Measurements from ENCODE around the gene OR4E2.

OR4E2 gene

GRCh38 chr14:21668377-21668776 is 14.7 kb downstream of the OR4E2 start:
- TF ChIP-seq FOXP2 (optimal IDR thresholded peaks at IDR 0.05; ENCODE audit: borderline replicate concordance, extremely low read depth, extremely low read length, insufficient read depth) (no peak), POLR2AphosphoS5 (IDR thresholded peaks at IDR 0.05; ENCODE audit: low read depth, low read length) (no peak), SIN3A (IDR thresholded peaks at IDR 0.05; ENCODE audit: borderline replicate concordance, insufficient read depth, low read length) (no peak), TAF1 (IDR thresholded peaks at IDR 0.05; ENCODE audit: borderline replicate concordance, insufficient read depth, low read length) (no peak)
- TF ChIP-seq, protein P1, sequence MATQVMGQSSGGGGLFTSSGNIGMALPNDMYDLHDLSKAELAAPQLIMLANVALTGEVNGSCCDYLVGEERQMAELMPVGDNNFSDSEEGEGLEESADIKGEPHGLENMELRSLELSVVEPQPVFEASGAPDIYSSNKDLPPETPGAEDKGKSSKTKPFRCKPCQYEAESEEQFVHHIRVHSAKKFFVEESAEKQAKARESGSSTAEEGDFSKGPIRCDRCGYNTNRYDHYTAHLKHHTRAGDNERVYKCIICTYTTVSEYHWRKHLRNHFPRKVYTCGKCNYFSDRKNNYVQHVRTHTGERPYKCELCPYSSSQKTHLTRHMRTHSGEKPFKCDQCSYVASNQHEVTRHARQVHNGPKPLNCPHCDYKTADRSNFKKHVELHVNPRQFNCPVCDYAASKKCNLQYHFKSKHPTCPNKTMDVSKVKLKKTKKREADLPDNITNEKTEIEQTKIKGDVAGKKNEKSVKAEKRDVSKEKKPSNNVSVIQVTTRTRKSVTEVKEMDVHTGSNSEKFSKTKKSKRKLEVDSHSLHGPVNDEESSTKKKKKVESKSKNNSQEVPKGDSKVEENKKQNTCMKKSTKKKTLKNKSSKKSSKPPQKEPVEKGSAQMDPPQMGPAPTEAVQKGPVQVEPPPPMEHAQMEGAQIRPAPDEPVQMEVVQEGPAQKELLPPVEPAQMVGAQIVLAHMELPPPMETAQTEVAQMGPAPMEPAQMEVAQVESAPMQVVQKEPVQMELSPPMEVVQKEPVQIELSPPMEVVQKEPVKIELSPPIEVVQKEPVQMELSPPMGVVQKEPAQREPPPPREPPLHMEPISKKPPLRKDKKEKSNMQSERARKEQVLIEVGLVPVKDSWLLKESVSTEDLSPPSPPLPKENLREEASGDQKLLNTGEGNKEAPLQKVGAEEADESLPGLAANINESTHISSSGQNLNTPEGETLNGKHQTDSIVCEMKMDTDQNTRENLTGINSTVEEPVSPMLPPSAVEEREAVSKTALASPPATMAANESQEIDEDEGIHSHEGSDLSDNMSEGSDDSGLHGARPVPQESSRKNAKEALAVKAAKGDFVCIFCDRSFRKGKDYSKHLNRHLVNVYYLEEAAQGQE (IDR thresholded peaks at IDR 0.05; ENCODE audit: insufficient read depth in 1 of 2, low read depth in 2 of 2, low read length in 2 of 2), result no peak

- TF ChIP-seq, protein P1 (IDR thresholded peaks at IDR 0.05; ENCODE audit: insufficient read depth in 1 of 2, low read depth in 2 of 2, low read length in 2 of 2), result no peak
- no peak for TF ChIP-seq POLR2AphosphoS5 (IDR thresholded peaks at IDR 0.05; ENCODE audit: low read depth, low read length)
- no peak for TF ChIP-seq TAF1 (IDR thresholded peaks at IDR 0.05; ENCODE audit: borderline replicate concordance, insufficient read depth, low read length)
- TF ChIP-seq FOXP2 (optimal IDR thresholded peaks at IDR 0.05; ENCODE audit: borderline replicate concordance, extremely low read depth, extremely low read length, insufficient read depth), result no peak
- no peak for TF ChIP-seq SIN3A (IDR thresholded peaks at IDR 0.05; ENCODE audit: borderline replicate concordance, insufficient read depth, low read length)
Measured at GRCh38 chr14:21669284-21669683, 15.6 kb downstream of the OR4E2 start.

- no peak for TF ChIP-seq FOXP2 (optimal IDR thresholded peaks at IDR 0.05; ENCODE audit: borderline replicate concordance, extremely low read depth, extremely low read length, insufficient read depth)
- TF ChIP-seq TAF1 (IDR thresholded peaks at IDR 0.05; ENCODE audit: borderline replicate concordance, insufficient read depth, low read length), result no peak
- TF ChIP-seq, protein P1 (IDR thresholded peaks at IDR 0.05; ENCODE audit: insufficient read depth in 1 of 2, low read depth in 2 of 2, low read length in 2 of 2), result no peak
- no peak for TF ChIP-seq POLR2AphosphoS5 (IDR thresholded peaks at IDR 0.05; ENCODE audit: low read depth, low read length)
- no peak for TF ChIP-seq SIN3A (IDR thresholded peaks at IDR 0.05; ENCODE audit: borderline replicate concordance, insufficient read depth, low read length)
Measured at GRCh38 chr14:21671371-21671770, 17.7 kb downstream of the OR4E2 start.

DNA sequence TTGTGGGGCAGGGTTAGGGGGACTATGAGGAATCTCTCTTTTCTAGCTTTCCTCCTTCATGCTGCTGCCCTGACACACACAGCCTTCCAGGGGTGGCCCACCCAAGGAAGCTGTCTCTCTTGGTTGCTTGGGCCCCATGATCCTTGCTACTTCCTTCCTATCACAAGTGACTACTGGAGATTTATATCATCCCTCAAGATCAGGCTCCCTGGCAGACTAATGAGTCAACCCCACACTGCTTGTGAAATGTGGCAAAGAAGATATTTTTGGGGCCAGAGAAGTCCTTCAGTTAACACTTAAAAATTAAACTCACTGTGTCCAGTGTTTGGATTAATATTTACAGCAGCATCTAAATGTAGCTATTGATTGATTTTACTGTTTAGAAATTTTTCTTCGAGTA is 18.5 kb downstream of the OR4E2 start:
- TF ChIP-seq POLR2AphosphoS5 (IDR thresholded peaks at IDR 0.05; ENCODE audit: low read depth, low read length) (no peak), FOXP2 (optimal IDR thresholded peaks at IDR 0.05; ENCODE audit: borderline replicate concordance, extremely low read depth, extremely low read length, insufficient read depth) (no peak), TAF1 (IDR thresholded peaks at IDR 0.05; ENCODE audit: borderline replicate concordance, insufficient read depth, low read length) (no peak), SIN3A (IDR thresholded peaks at IDR 0.05; ENCODE audit: borderline replicate concordance, insufficient read depth, low read length) (no peak)
- TF ChIP-seq, protein P1 (IDR thresholded peaks at IDR 0.05; ENCODE audit: insufficient read depth in 1 of 2, low read depth in 2 of 2, low read length in 2 of 2), result no peak

DNA sequence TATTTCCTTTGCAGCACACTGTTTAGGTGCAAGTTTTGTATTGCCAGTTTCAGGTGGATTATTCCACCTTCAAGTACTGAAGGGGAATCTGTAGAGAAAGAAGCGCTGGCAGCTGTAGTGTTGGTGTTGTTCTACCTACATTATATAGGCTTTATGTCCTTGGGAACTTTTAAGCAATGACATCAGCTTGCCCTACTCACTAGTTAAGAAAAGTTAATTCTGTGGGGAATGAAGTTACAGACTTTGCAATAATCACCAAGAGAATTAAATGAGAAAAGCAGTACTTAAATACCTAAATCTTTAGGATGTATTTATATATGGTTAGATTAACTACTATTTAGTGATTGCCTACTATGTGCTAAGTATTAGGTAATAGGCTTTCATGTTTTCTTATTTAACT is 20.1 kb downstream of the OR4E2 start, which contains the start of gene OR4E1:
OR4E1 (minus strand) TSS at position 101 of the 400 bp plus-strand sequence. CDS start 2,883 bp downstream, outside the sequence.
- TF ChIP-seq FOXP2 (optimal IDR thresholded peaks at IDR 0.05; ENCODE audit: borderline replicate concordance, extremely low read depth, extremely low read length, insufficient read depth) (no peak), SIN3A (IDR thresholded peaks at IDR 0.05; ENCODE audit: borderline replicate concordance, insufficient read depth, low read length) (no peak), POLR2AphosphoS5 (IDR thresholded peaks at IDR 0.05; ENCODE audit: low read depth, low read length) (no peak), TAF1 (IDR thresholded peaks at IDR 0.05; ENCODE audit: borderline replicate concordance, insufficient read depth, low read length) (no peak)
- TF ChIP-seq, protein P1 (IDR thresholded peaks at IDR 0.05; ENCODE audit: insufficient read depth in 1 of 2, low read depth in 2 of 2, low read length in 2 of 2), result no peak

All from PFSK-1 (cell line).